Colonic mucosa (tissue), 4 donors: ENCODE data around the gene ZNF138. TPM values are rescaled to one million over a fixed set of nuclear protein-coding genes. Genes with fewer than 3 reads are reported as not detected.
A peak's percentile ranks its signal among the peaks of the same experiment; 100 is the strongest.
"Not testable (repeated sequence)": the region's sequence is repeated elsewhere in the genome, so short reads cannot be mapped to it uniquely, and the experiment has no call there.

ENCODE experiments used
- DNase-seq: peaks from one replicate; pipeline ENCODE4 v3.0.0-alpha.2; 2020
- H3K27ac ChIP-seq: fragments of 200-600 bp; one replicate; pipeline ENCODE4 v1.8.0; 2021
- H3K27me3 ChIP-seq: fragments of 200-600 bp; one replicate; pipeline ENCODE4 v1.8.0; 2021
- H3K36me3 ChIP-seq: fragments of 200-600 bp; one replicate; pipeline ENCODE4 v1.8.0; 2021
- H3K4me1 ChIP-seq: fragments of 200-600 bp; one replicate; pipeline ENCODE4 v1.8.0; 2021; ENCODE audit warnings: mild to moderate bottlenecking
- H3K4me3 ChIP-seq: fragments of 200-600 bp; one replicate; pipeline ENCODE4 v1.8.0; 2021
- H3K9ac ChIP-seq, 2 donors: one replicate each; pipeline ENCODE4 v1.7.0; 2013; ENCODE audit warnings: control low read depth in 2 of 2, low read depth in 2 of 2, low read length in 2 of 2
- H3K9me3 ChIP-seq: fragments of 200-600 bp; one replicate; pipeline ENCODE4 v1.8.0; 2021
- CTCF ChIP-seq: fragments of 200-600 bp; IDR thresholded peaks from one replicate; pipeline ENCODE4 v1.8.0; 2022; ENCODE audit warnings: antibody characterized with exemption, mild to moderate bottlenecking
- intact Hi-C: fragments of 100-400 bp; cut with DNase I; formaldehyde crosslinking; loops from one replicate; pipeline ENCODE4 v1.14.1; 2022
- total RNA-seq, 2 donors: library from RNA; stranded (reverse); fragmentation: NEBNext Ultra II Directional in 1 of 2; extraction: Animal tissue kit (Norgen Biotek cat#: 25700) in 1 of 2; gene quantifications; one replicate each; pipeline ENCODE4 v1.2.1, GENCODE V29; 2021
- donor health status: healthy.
- donor health status: DM: no; HTN: no; CAD: no.
- donor health status: DM: no; HTN: no; CAD: no.

The ZNF138 gene
- total RNA-seq, 2 donors from 2014 or later = 6.1 to 8.8 TPM

- Histone ChIP-seq H3K27ac (no peak overlapping the region), H3K9me3 (no peaks in the 10 kb centered on the region), H3K4me3 (no peak overlapping the region), H3K27me3 (no peaks in the 10 kb centered on the region), H3K36me3 (no peaks in the 10 kb centered on the region), H3K9ac (no peak overlapping the region), H3K4me1 (peaks cover 2% of the 10 kb centered on the region)
- intact Hi-C loops = no loop called here
- TF ChIP-seq CTCF = no peak
- DNase-seq = no peak
Observed at GRCh38 chr7:64793106-64793755, 997 bp upstream of the ZNF138 start.

GRCh38 chr7:64795176-64795575, 948 bp downstream of the ZNF138 start:
- peak overlapping the region; percentile 58 to 80 for H3K9ac ChIP-seq
- peaks cover 2% of the 10 kb centered on the region for H3K4me1 ChIP-seq
- intact Hi-C loops = no loop called here

GRCh38 chr7:64799169-64799568, 4.9 kb downstream of the ZNF138 start:
- H3K4me1 ChIP-seq, intact Hi-C loops, H3K4me3 ChIP-seq, H3K9me3 ChIP-seq, H3K27me3 ChIP-seq, DNase-seq, H3K27ac ChIP-seq, H3K36me3 ChIP-seq, H3K9ac ChIP-seq: not testable (repeated sequence)

More at GRCh38 chr7:64795176-64795575, 948 bp downstream of the ZNF138 start:
- Histone ChIP-seq H3K9me3 (no peaks in the 10 kb centered on the region), H3K27ac (no peak overlapping the region), H3K36me3 (no peaks in the 10 kb centered on the region), H3K27me3 (no peaks in the 10 kb centered on the region), H3K4me3 (peak overlapping the region; percentile 70)
- no peak for TF ChIP-seq CTCF
- no peak for DNase-seq

- Histone ChIP-seq H3K4me1 (no peaks in the 10 kb centered on the region), H3K27ac (no peak overlapping the region), H3K36me3 (no peaks in the 10 kb centered on the region), H3K9me3 (no peaks in the 10 kb centered on the region), H3K4me3 (no peak overlapping the region), H3K9ac (no peak overlapping the region), H3K27me3 (no peaks in the 10 kb centered on the region)
- intact Hi-C loops = no loop called here
- DNase-seq = no peak
- no peak for TF ChIP-seq CTCF
Observed at GRCh38 chr7:64802699-64803098, 8.5 kb downstream of the ZNF138 start.

GRCh38 chr7:64807731-64808365, 13.6 kb downstream of the ZNF138 start:
- H3K27me3 ChIP-seq = no peaks in the 10 kb centered on the region
- H3K27ac ChIP-seq = no peak overlapping the region
- no peak for TF ChIP-seq CTCF
- H3K36me3 ChIP-seq = no peaks in the 10 kb centered on the region
- H3K4me3 ChIP-seq = no peak overlapping the region
- H3K9ac ChIP-seq = no peak overlapping the region
- no peaks in the 10 kb centered on the region for H3K4me1 ChIP-seq
- intact Hi-C loops = no loop called here
- no peak for DNase-seq
- no peaks in the 10 kb centered on the region for H3K9me3 ChIP-seq

GRCh38 chr7:64811767-64812166, 17.5 kb downstream of the ZNF138 start:
- H3K27ac ChIP-seq = no peak overlapping the region
- H3K27me3 ChIP-seq = no peaks in the 10 kb centered on the region
- no peaks in the 10 kb centered on the region for H3K4me1 ChIP-seq
- intact Hi-C loops = no loop called here
- no peak for DNase-seq
- H3K9ac ChIP-seq = no peak overlapping the region
- no peak overlapping the region for H3K4me3 ChIP-seq
- H3K9me3 ChIP-seq = no peaks in the 10 kb centered on the region
- no peaks in the 10 kb centered on the region for H3K36me3 ChIP-seq
- TF ChIP-seq CTCF = no peak
